Measurements from ENCODE around the gene VKORC1.

The VKORC1 gene

GRCh38 chr16:31125844-31126243 lies 31.2 kb upstream of the VKORC1 start:
- ChIA-PET CTCF (no interaction called here), POLR2A (interaction anchor here (1.5 to 2.6 kb wide), 2 partner anchors 8 to 16 kb away, joined by 4 to 20 read pairs; partner anchors contain the start of gene KAT8)
- DNase-seq (ENCODE audit: extremely low spot score) = no peak
- TF ChIP-seq SP1 (IDR thresholded peaks at IDR 0.05) = no peak
- TF ChIP-seq SUZ12 (IDR thresholded peaks at IDR 0.05) = no peak
- TF ChIP-seq HDGF (IDR thresholded peaks at IDR 0.05; ENCODE audit: borderline replicate concordance) = no peak
- no peak for TF ChIP-seq BHLHE40 (IDR thresholded peaks at IDR 0.05; ENCODE audit: borderline replicate concordance)
- no peak for TF ChIP-seq TARDBP (IDR thresholded peaks at IDR 0.05)
- no peak for TF ChIP-seq L3MBTL2 (conservative IDR thresholded peaks at IDR 0.05)
- TF ChIP-seq CTBP1 (IDR thresholded peaks at IDR 0.05; ENCODE audit: borderline replicate concordance) = no peak
- no peak for TF ChIP-seq LEF1 (IDR thresholded peaks at IDR 0.05; ENCODE audit: borderline replicate concordance)
- no peak for TF ChIP-seq PKNOX1 (IDR thresholded peaks at IDR 0.05)
- TF ChIP-seq FOXK2 (IDR thresholded peaks at IDR 0.05) = no peak
- TF ChIP-seq ZNF384 (IDR thresholded peaks at IDR 0.05) = no peak
- no peak for TF ChIP-seq NFRKB (IDR thresholded peaks at IDR 0.05)
- TF ChIP-seq FOXA1 (IDR thresholded peaks at IDR 0.05) = no peak

- TF ChIP-seq FOXM1 (IDR thresholded peaks at IDR 0.05; ENCODE audit: borderline replicate concordance) (no peak), CTBP1 (IDR thresholded peaks at IDR 0.05; ENCODE audit: borderline replicate concordance) (no peak), SUZ12 (IDR thresholded peaks at IDR 0.05) (no peak), NFRKB (IDR thresholded peaks at IDR 0.05) (no peak), FOXA1 (IDR thresholded peaks at IDR 0.05) (no peak), FOXK2 (IDR thresholded peaks at IDR 0.05) (no peak), PKNOX1 (IDR thresholded peaks at IDR 0.05) (no peak), L3MBTL2 (conservative IDR thresholded peaks at IDR 0.05) (no peak), ZNF384 (IDR thresholded peaks at IDR 0.05) (no peak), ARNT (IDR thresholded peaks at IDR 0.05) (no peak), ELF4 (IDR thresholded peaks at IDR 0.05) (no peak), LEF1 (IDR thresholded peaks at IDR 0.05; ENCODE audit: borderline replicate concordance) (no peak), HDGF (IDR thresholded peaks at IDR 0.05; ENCODE audit: borderline replicate concordance) (no peak), SP1 (IDR thresholded peaks at IDR 0.05) (no peak), TARDBP (IDR thresholded peaks at IDR 0.05) (no peak), BHLHE40 (IDR thresholded peaks at IDR 0.05; ENCODE audit: borderline replicate concordance) (no peak)
- POLR2A ChIA-PET = interaction anchor here (0.9 kb wide), 1 partner anchor 22 kb away, joined by 4 read pairs; no protein-coding TSS in a partner anchor
- CTCF ChIA-PET = no interaction called here
- DNase-seq (ENCODE audit: extremely low spot score) = no peak
Observed at GRCh38 chr16:31120129-31120528, 25.5 kb upstream of the VKORC1 start.

DNA sequence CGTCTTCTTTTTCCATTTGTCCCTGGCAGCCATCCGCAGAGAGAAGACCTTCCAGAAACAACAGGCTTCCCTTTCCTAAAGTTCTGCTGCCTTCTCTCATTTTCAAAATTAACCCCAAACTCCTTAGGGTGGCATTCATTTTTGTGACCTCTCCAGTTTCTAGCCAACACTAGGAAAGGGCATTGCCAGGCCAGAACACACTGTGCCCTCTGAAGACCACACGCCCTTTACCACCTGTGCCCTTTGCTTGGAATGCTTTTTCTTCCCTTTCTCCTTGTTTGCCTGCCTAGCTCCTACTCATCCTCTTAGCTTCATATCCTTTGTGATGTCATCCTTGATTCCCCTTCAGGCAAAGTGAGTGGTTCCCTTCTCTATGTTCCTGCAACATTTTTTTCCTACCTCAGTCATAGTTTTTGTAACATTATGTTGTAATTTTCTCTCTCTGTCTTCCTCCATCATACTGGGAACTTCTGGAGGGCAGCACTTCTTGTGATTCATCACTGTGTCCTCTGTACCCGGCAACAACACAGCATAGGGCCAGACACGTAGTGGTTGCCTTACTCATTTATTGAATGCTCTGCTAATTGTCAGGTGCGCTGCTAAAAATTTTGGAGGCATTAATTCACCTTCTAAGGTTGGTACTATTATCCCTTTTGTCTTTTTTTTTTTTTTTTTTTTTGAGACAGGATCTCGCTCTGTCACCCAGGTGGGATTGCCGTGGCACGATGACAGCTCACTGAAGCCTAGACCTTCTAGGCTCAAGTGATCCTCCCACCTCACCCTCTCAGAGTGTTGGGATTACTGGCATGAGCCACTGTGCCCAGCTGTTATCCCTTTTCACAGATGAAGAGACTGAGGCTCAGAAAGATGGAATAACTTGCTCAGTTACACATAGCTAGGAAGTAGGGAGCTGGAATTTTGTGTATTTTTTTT lies 23.9 kb upstream of the VKORC1 start:
- TF ChIP-seq FOXA1 (IDR thresholded peaks at IDR 0.05) = no peak
- no peak for TF ChIP-seq PKNOX1 (IDR thresholded peaks at IDR 0.05)
- TF ChIP-seq LEF1 (IDR thresholded peaks at IDR 0.05; ENCODE audit: borderline replicate concordance) = no peak
- TF ChIP-seq TARDBP (IDR thresholded peaks at IDR 0.05) = no peak
- TF ChIP-seq NFRKB (IDR thresholded peaks at IDR 0.05) = no peak
- no peak for TF ChIP-seq SP1 (IDR thresholded peaks at IDR 0.05)
- TF ChIP-seq HDGF (IDR thresholded peaks at IDR 0.05; ENCODE audit: borderline replicate concordance) = no peak
- TF ChIP-seq L3MBTL2 (conservative IDR thresholded peaks at IDR 0.05) = no peak
- TF ChIP-seq BHLHE40 (IDR thresholded peaks at IDR 0.05; ENCODE audit: borderline replicate concordance) = no peak
- no peak for TF ChIP-seq ARNT (IDR thresholded peaks at IDR 0.05)
- no peak for DNase-seq (ENCODE audit: extremely low spot score)
- CTCF ChIA-PET = interaction anchor here (0.6 to 1.8 kb wide), 3 partner anchors 24 to 754 kb away, joined by 3 to 5 read pairs (median 4); no protein-coding TSS in a partner anchor
- POLR2A ChIA-PET = interaction anchor here (1.0 to 2.3 kb wide), 20 partner anchors 8 to 341 kb away, joined by 3 to 38 read pairs (median 10); partner anchors contain the start of genes ARMC5, BCKDK, FUS and PRSS8

GRCh38 chr16:31117384-31118222 lies 23.0 kb upstream of the VKORC1 start, which contains the start of gene KAT8:
Gene KAT8, plus strand, starts transcription at chr16:31117664. Its CDS starts 18 bp downstream, at chr16:31117682.
- TF ChIP-seq PKNOX1 (IDR thresholded peaks at IDR 0.05) (peak; percentile 41; the same call in 1 of the 2 replicates), SP1 (IDR thresholded peaks at IDR 0.05) (no peak), FOXM1 (IDR thresholded peaks at IDR 0.05; ENCODE audit: borderline replicate concordance) (no peak)
- peak; percentile 95 for DNase-seq (ENCODE audit: extremely low spot score)
- ChIA-PET CTCF (interaction anchor here (0.6 to 1.8 kb wide), 6 partner anchors 18 to 325 kb away, joined by 3 to 5 read pairs (median 4); partner anchors contain the start of genes HSD3B7 and ZNF843), POLR2A (interaction anchor here (0.6 to 2.3 kb wide), 32 partner anchors 9 to 756 kb away, joined by 3 to 38 read pairs (median 4); partner anchors contain the start of genes ARMC5, BCKDK, FUS and PRSS36)
